ENCODE data around the gene TP53BP1. TPM values are rescaled to one million over a fixed set of nuclear protein-coding genes. Genes with fewer than 3 reads are reported as not detected.

The TP53BP1 gene
- total RNA-seq, 1 experiment from 2014 or later = 54.1 TPM

- H3K4me3 ChIP-seq (replicated peaks in 1 of 2; ENCODE audit: low read depth in 1 of 2, low read length in 2 of 2) = peak overlapping the region; percentile 69 to 79
- peak overlapping the region; percentile 99 for H3K4me2 ChIP-seq (ENCODE audit: low read length)
- H3K27ac ChIP-seq (ENCODE audit: low read depth, low read length) = peak overlapping the region; percentile 73; the same call in 1 of the 2 replicates
- no peaks in the 10 kb centered on the region for H3K27me3 ChIP-seq (ENCODE audit: insufficient read depth, low read length)
- ChIA-PET POLR2A (interaction anchor here (0.8 to 1.7 kb wide), 2 partner anchors 17 to 1379 kb away, joined by 3 to 8 read pairs; partner anchors contain the start of gene TP53BP1), CTCF (interaction anchor here (1.0 kb wide), 1 partner anchor 14 kb away, joined by 3 read pairs; no protein-coding TSS in a partner anchor), RAD21 (ENCODE audit: low non-redundant PET in 1 of 2, low total read pairs in 2 of 2, uncharacterized antibody in 2 of 2, unreplicated experiment in 2 of 2) (no interaction called here)
- peaks cover 21 to 25% of the 10 kb centered on the region in 2 experiments for H3K4me1 ChIP-seq (ENCODE audit: control insufficient read depth in 1 of 2, insufficient read depth in 2 of 2, low read length in 2 of 2)
- no peaks in the 10 kb centered on the region for H3K9me2 ChIP-seq (ENCODE audit: insufficient read depth)
- no peak for TF ChIP-seq EGR1 (IDR thresholded peaks at IDR 0.05; ENCODE audit: low read depth)
- no peak for TF ChIP-seq POLR2A (IDR thresholded peaks at IDR 0.05; ENCODE audit: borderline replicate concordance, extremely low read depth, insufficient read depth, insufficient read length)
- TF ChIP-seq SIN3A (IDR thresholded peaks at IDR 0.05; ENCODE audit: low read depth) = no peak
- no peak for TF ChIP-seq EZH2phosphoT487 (IDR thresholded peaks at IDR 0.05; ENCODE audit: borderline replicate concordance)
- TF ChIP-seq ELF1 (IDR thresholded peaks at IDR 0.05; ENCODE audit: borderline replicate concordance, low read depth) = no peak
- TF ChIP-seq CEBPB (IDR thresholded peaks at IDR 0.05; ENCODE audit: low read depth) = no peak
- TF ChIP-seq, protein P1, sequence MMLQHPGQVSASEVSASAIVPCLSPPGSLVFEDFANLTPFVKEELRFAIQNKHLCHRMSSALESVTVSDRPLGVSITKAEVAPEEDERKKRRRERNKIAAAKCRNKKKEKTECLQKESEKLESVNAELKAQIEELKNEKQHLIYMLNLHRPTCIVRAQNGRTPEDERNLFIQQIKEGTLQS (IDR thresholded peaks at IDR 0.05) = no peak
- no peak for TF ChIP-seq CTCF (IDR thresholded peaks at IDR 0.05 in 2 of 3, conservative IDR thresholded peaks at IDR 0.05 in 1 of 3; ENCODE audit: borderline replicate concordance in 1 of 3, insufficient read depth in 1 of 3, low read depth in 2 of 3, low read length in 2 of 3)
- TF ChIP-seq EZH2 (IDR thresholded peaks at IDR 0.05) = no peak
- TF ChIP-seq, protein P2, sequence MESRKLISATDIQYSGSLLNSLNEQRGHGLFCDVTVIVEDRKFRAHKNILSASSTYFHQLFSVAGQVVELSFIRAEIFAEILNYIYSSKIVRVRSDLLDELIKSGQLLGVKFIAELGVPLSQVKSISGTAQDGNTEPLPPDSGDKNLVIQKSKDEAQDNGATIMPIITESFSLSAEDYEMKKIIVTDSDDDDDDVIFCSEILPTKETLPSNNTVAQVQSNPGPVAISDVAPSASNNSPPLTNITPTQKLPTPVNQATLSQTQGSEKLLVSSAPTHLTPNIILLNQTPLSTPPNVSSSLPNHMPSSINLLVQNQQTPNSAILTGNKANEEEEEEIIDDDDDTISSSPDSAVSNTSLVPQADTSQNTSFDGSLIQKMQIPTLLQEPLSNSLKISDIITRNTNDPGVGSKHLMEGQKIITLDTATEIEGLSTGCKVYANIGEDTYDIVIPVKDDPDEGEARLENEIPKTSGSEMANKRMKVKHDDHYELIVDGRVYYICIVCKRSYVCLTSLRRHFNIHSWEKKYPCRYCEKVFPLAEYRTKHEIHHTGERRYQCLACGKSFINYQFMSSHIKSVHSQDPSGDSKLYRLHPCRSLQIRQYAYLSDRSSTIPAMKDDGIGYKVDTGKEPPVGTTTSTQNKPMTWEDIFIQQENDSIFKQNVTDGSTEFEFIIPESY (IDR thresholded peaks at IDR 0.05; ENCODE audit: extremely low read depth, insufficient replicate concordance, low read length) = no peak
- no peak for TF ChIP-seq YY1 (IDR thresholded peaks at IDR 0.05; ENCODE audit: extremely low read depth, insufficient replicate concordance, low read depth, low read length)
- no peak for TF ChIP-seq TCF7L2 (IDR thresholded peaks at IDR 0.05; ENCODE audit: borderline replicate concordance, extremely low read depth, insufficient read depth, insufficient read length)
- no peak for TF ChIP-seq SP1 (IDR thresholded peaks at IDR 0.05; ENCODE audit: low read depth)
- no peaks in the 10 kb centered on the region for H4K20me1 ChIP-seq (ENCODE audit: insufficient read depth)
- peak overlapping the region; percentile 81 for H3K9ac ChIP-seq (ENCODE audit: low read length)
- no peak overlapping the region for H2AFZ ChIP-seq (ENCODE audit: low read depth, low read length, poor library complexity, severe bottlenecking)
- intact Hi-C loops (cut with micrococcal nuclease) = no loop called here
- H3K79me2 ChIP-seq (ENCODE audit: insufficient read depth, low read length) = no peaks in the 10 kb centered on the region
- DNase-seq (ENCODE audit: low read depth, low spot score) (no peak), ATAC-seq (no peak)
- no peaks in the 10 kb centered on the region for H3K9me3 ChIP-seq (ENCODE audit: control insufficient read depth in 1 of 2, insufficient read depth in 1 of 2, low read depth in 1 of 2, low read length in 2 of 2)
- no TSS peak for BruUV-seq (replicated peaks)
- H3K36me3 ChIP-seq (ENCODE audit: control insufficient read depth in 1 of 2, insufficient read depth in 2 of 2, low read length in 2 of 2) = no peaks in the 10 kb centered on the region
Observed at GRCh38 chr15:43509660-43510199, 16.8 kb upstream of the TP53BP1 start.

Data from HCT116 (cell line).